Keratinocyte (primary cell): ENCODE data around the gene MAOA. TPM values are rescaled to one million over a fixed set of nuclear protein-coding genes. Genes with fewer than 3 reads are reported as not detected.
A peak's percentile ranks its signal among the peaks of the same experiment; 100 is the strongest.

Source experiments
- DNase-seq: peaks from one replicate; pipeline ENCODE4 v3.0.0-alpha.2; 2011; ENCODE audit warnings: low read depth, missing footprints, low spot score
- FAIRE-seq: peaks from 2 replicates; lab custom pipeline; 2011; peaks lifted over from hg19 to GRCh38; lab: Jason Lieb, UNC
- H2AFZ ChIP-seq: 2 replicates; pipeline ENCODE4 v1.6.0; 2012; ENCODE audit warnings: low read length, control low read depth, inconsistent platforms; ENCODE audit not compliant: control insufficient read depth
- H3K27ac ChIP-seq: 2 replicates; pipeline ENCODE4 v1.5.1; 2011; ENCODE audit warnings: low read length; ENCODE audit not compliant: control insufficient read depth, insufficient read depth
- H3K27me3 ChIP-seq: 3 replicates; pipeline ENCODE4 v1.6.0; 2011; ENCODE audit warnings: low read length; ENCODE audit not compliant: control insufficient read depth, insufficient read depth; ENCODE audit errors: extremely low read depth
- H3K36me3 ChIP-seq, 2 experiments: 2 replicates in 1 of 2; 3 replicates in 1 of 2; pipeline ENCODE4 v1.5.1; 2011; ENCODE audit warnings: low read length in 2 of 2, mild to moderate bottlenecking in 1 of 2; ENCODE audit not compliant: control insufficient read depth in 2 of 2, insufficient read depth in 2 of 2; ENCODE audit errors: extremely low read depth in 1 of 2
- H3K4me1 ChIP-seq: 3 replicates; pipeline ENCODE4 v1.5.1; 2011; ENCODE audit warnings: low read length; ENCODE audit not compliant: control insufficient read depth, insufficient read depth; ENCODE audit errors: extremely low read depth
- H3K4me2 ChIP-seq: 3 replicates; pipeline ENCODE4 v1.6.0; 2011; ENCODE audit warnings: low read depth, low read length; ENCODE audit not compliant: control insufficient read depth, insufficient read depth; ENCODE audit errors: extremely low read depth
- H3K4me3 ChIP-seq, 3 experiments: fragments of 200-600 bp in 1 of 3; sonication (generic) in 1 of 3; 2 replicates in 2 of 3; 3 replicates in 1 of 3; pipeline ENCODE4 v1.5.1; 2011 to 2016; ENCODE audit warnings: low read length in 3 of 3, mild to moderate bottlenecking in 3 of 3, control low read depth in 2 of 3, inconsistent platforms in 1 of 3, low read depth in 1 of 3, mixed read lengths in 1 of 3, mixed run types in 1 of 3, moderate library complexity in 1 of 3; ENCODE audit not compliant: control insufficient read depth in 2 of 3, insufficient read depth in 2 of 3; ENCODE audit errors: extremely low read depth in 1 of 3
- H3K79me2 ChIP-seq: 2 replicates; pipeline ENCODE4 v1.6.0; 2012; ENCODE audit warnings: low read length; ENCODE audit not compliant: control insufficient read depth, insufficient read depth
- H3K9ac ChIP-seq: 3 replicates; pipeline ENCODE4 v1.6.0; 2011; ENCODE audit warnings: low read length; ENCODE audit not compliant: control insufficient read depth, insufficient read depth; ENCODE audit errors: extremely low read depth
- H3K9me1 ChIP-seq: 3 replicates; pipeline ENCODE4 v1.6.0; 2011; ENCODE audit warnings: low read length; ENCODE audit not compliant: control insufficient read depth, insufficient read depth; ENCODE audit errors: extremely low read depth
- H3K9me3 ChIP-seq: 2 replicates; pipeline ENCODE4 v1.5.1; 2012; ENCODE audit warnings: low read depth, low read length; ENCODE audit not compliant: control insufficient read depth
- H4K20me1 ChIP-seq: 3 replicates; pipeline ENCODE4 v1.6.0; 2011; ENCODE audit warnings: low read length; ENCODE audit not compliant: control insufficient read depth, insufficient read depth; ENCODE audit errors: extremely low read depth
- EZH2 ChIP-seq: IDR thresholded peaks from one replicate; pipeline ENCODE4 v1.6.1; 2012; ENCODE audit warnings: inconsistent platforms, mild to moderate bottlenecking, low read length, moderate library complexity
- dilution Hi-C: fragments of 300-500 bp; cut with MboI; formaldehyde crosslinking; loops from one replicate; pipeline ENCODE4 v1.7.0; 2020; ENCODE audit warnings: low sequenced_read_pairs; ENCODE audit not compliant: extremely low pct_ligation_motif_present
- polyA plus RNA-seq, 5 experiments: library from polyadenylated mRNA; depleted of rRNA in 3 of 5; stranded (reverse) in 3 of 5; stranded (forward) in 1 of 5; unstranded in 1 of 5; fragments of >200 nt; gene quantifications; 1 replicate in 1 of 5; 2 replicates in 3 of 5; 3 replicates in 1 of 5; pipeline versions ENCODE4 v1.2.1 to v1.2.3, GENCODE V29; 2011 to 2012; ENCODE audit warnings: missing spikeins in 2 of 5, low read depth in 1 of 5, low replicate concordance in 1 of 5
- TF ChIP-seq, protein P1 (sequence below), 3 experiments: IDR thresholded peaks in 1 of 3; conservative IDR thresholded peaks in 1 of 3; optimal IDR thresholded peaks in 1 of 3; 2 replicates in 2 of 3; 3 replicates in 1 of 3; pipeline versions ENCODE3 to v1.5.1; 2011; ENCODE audit warnings: low read length in 3 of 3, mild to moderate bottlenecking in 3 of 3, moderate library complexity in 2 of 3, control low read depth in 1 of 3, inconsistent platforms in 1 of 3; ENCODE audit not compliant: insufficient read depth in 2 of 3; ENCODE audit errors: extremely low read depth in 1 of 3

Gene MAOA
- polyA plus RNA-seq, 1 donor (not counting 4 experiments of a cell fraction or from before 2014, with no cell fraction given): 69.7 TPM

DNA sequence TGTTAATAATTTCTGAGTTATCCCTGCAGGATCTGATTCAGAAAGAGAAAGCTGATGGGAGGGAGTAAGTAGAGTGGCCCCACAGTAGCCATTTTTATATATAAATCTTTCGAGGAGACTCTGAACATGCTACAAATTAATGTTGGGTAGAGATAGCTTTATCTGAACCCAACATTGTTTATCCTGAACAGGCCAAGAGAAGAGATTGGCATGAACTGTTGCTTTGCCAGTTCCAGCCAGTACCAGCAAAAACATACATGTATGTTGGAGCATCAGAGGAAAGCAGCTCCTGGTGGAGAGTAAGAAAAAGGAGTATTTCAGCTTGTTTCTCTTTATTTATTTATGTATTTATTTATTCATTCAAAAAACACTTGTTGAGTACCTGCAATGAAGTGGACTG is 1.6 kb downstream of the MAOA start:
- peak overlapping the region; percentile 75 for H3K4me2 ChIP-seq
- H3K4me3 ChIP-seq: peak overlapping the region; percentile 29 to 65 (median 56)
- no peaks in the 10 kb centered on the region for H4K20me1 ChIP-seq
- no peak overlapping the region for H3K27ac ChIP-seq
- dilution Hi-C loops: no loop called here
- DNase-seq: no peak
- no peaks in the 10 kb centered on the region for H3K9me3 ChIP-seq
- H3K9ac ChIP-seq: no peak overlapping the region
- FAIRE-seq: no peak
- no peak overlapping the region for H2AFZ ChIP-seq
- TF ChIP-seq, protein P1, sequence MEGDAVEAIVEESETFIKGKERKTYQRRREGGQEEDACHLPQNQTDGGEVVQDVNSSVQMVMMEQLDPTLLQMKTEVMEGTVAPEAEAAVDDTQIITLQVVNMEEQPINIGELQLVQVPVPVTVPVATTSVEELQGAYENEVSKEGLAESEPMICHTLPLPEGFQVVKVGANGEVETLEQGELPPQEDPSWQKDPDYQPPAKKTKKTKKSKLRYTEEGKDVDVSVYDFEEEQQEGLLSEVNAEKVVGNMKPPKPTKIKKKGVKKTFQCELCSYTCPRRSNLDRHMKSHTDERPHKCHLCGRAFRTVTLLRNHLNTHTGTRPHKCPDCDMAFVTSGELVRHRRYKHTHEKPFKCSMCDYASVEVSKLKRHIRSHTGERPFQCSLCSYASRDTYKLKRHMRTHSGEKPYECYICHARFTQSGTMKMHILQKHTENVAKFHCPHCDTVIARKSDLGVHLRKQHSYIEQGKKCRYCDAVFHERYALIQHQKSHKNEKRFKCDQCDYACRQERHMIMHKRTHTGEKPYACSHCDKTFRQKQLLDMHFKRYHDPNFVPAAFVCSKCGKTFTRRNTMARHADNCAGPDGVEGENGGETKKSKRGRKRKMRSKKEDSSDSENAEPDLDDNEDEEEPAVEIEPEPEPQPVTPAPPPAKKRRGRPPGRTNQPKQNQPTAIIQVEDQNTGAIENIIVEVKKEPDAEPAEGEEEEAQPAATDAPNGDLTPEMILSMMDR (optimal IDR thresholded peaks at IDR 0.05 in 1 of 3, IDR thresholded peaks at IDR 0.05 in 1 of 3, conservative IDR thresholded peaks at IDR 0.05 in 1 of 3; ENCODE audit: extremely low read depth in 1 of 3, insufficient read depth in 2 of 3, low read length in 3 of 3): no peak
- TF ChIP-seq EZH2: no peak
- no peaks in the 10 kb centered on the region for H3K9me1 ChIP-seq
- no peaks in the 10 kb centered on the region for H3K27me3 ChIP-seq
- H3K4me1 ChIP-seq: peaks cover 6% of the 10 kb centered on the region
- no peaks in the 10 kb centered on the region for H3K36me3 ChIP-seq
- peaks cover 28% of the 10 kb centered on the region for H3K79me2 ChIP-seq

DNA sequence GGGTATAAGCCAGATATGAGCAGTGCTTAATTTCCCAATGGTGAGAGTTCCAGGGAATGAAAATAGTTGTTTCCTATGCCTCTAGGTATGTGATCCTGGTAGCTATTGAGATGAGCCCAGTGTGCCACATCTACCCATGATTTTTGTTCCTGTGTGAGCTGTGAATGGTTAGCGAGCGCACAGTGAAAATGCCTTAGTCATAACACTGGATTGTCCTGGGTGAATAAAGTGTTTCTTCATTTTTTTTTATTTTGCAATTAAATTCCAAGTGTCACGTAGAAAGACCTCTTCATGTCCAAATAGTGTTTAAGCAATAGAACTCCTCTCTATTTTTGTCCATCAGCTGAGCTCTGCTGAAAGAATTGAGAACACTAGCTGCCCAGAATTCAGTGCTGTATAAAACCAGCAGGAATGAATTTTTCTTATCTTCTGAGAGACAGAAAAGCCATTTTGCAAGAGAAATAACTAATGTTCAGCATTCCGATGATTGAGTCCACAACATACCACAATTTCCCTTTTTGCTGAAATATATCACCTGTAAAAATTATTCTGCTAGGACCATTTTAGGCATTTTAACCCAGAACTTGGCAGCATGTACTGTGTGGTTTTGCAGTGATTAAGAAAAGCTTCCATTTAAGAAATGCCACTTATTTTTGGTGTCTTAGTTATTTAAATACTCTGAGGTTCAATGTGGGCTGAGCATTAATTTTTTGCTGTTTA is 5.6 kb downstream of the MAOA start:
- Histone ChIP-seq H3K27me3 (no peaks in the 10 kb centered on the region), H3K9ac (no peak overlapping the region), H4K20me1 (no peaks in the 10 kb centered on the region), H3K79me2 (peaks cover 29% of the 10 kb centered on the region), H2AFZ (no peak overlapping the region), H3K4me3 (no peak overlapping the region), H3K4me2 (no peak overlapping the region), H3K36me3 (no peaks in the 10 kb centered on the region), H3K4me1 (peaks cover 6% of the 10 kb centered on the region), H3K27ac (no peak overlapping the region), H3K9me1 (no peaks in the 10 kb centered on the region), H3K9me3 (no peaks in the 10 kb centered on the region)
- dilution Hi-C loops: no loop called here
- TF ChIP-seq EZH2: no peak
- TF ChIP-seq, protein P1 (optimal IDR thresholded peaks at IDR 0.05 in 1 of 3, IDR thresholded peaks at IDR 0.05 in 1 of 3, conservative IDR thresholded peaks at IDR 0.05 in 1 of 3; ENCODE audit: extremely low read depth in 1 of 3, insufficient read depth in 2 of 3, low read length in 3 of 3): no peak
- FAIRE-seq (no peak), DNase-seq (no peak)
